SK-N-SH (cell line): ENCODE results near the gene GCDH. TPM values are rescaled to one million over a fixed set of nuclear protein-coding genes. Genes with fewer than 3 reads are reported as not detected.
A peak's percentile ranks its signal among the peaks of the same experiment; 100 is the strongest.

Experiments
- CTCF ChIA-PET: fragments of 300-600, 350-600 bp; formaldehyde crosslinking; extraction: SDS; loops from one replicate; lab custom pipeline; 2021; lab: Yijun Ruan, JAX
- POLR2A ChIA-PET: fragments of 350-600 bp; sonication (Branson Sonifier 250); formaldehyde crosslinking; extraction: SDS; loops from one replicate; lab custom pipeline; 2020; ENCODE audit warnings: antibody characterized with exemption, inconsistent platforms; lab: Yijun Ruan, JAX
- DNase-seq: peaks from one replicate; pipeline ENCODE4 v3.0.0; 2012
- H2AFZ ChIP-seq: fragments of 200-600 bp; sonication (generic); 2 replicates; pipeline ENCODE4 v1.8.1; 2016; ENCODE audit warnings: antibody characterized with exemption, mild to moderate bottlenecking, low read depth
- H3F3A ChIP-seq: fragments of 200-600 bp; sonication (generic); replicated peaks from 2 replicates; pipeline ENCODE3; 2016; ENCODE audit warnings: antibody characterized with exemption, mild to moderate bottlenecking; ENCODE audit not compliant: insufficient read depth
- H3K27ac ChIP-seq, 2 experiments: fragments of 200-500 bp in 1 of 2; fragments of 200-600 bp in 1 of 2; sonication (Bioruptor generic) in 1 of 2; sonication (generic), shearing (Covaris generic) in 1 of 2; 2 replicates each; pipeline versions ENCODE4 v1.5.1 to v1.6.1; 2014 to 2016; ENCODE audit warnings: low read depth in 2 of 2, inconsistent platforms in 1 of 2, low read length in 1 of 2, mild to moderate bottlenecking in 1 of 2, mixed read lengths in 1 of 2
- H3K27me3 ChIP-seq: fragments of 200-600 bp; sonication (generic), shearing (Covaris generic); 2 replicates; pipeline ENCODE4 v1.6.1; 2016; ENCODE audit warnings: mixed run types; ENCODE audit not compliant: insufficient read depth
- H3K36me3 ChIP-seq, 2 experiments: fragments of 200-500 bp in 1 of 2; fragments of 200-600 bp in 1 of 2; sonication (Bioruptor generic) in 1 of 2; sonication (generic) in 1 of 2; replicated peaks in 1 of 2; 2 replicates each; pipeline versions ENCODE3 to v1.5.1; 2014 to 2016; ENCODE audit warnings: low read length in 1 of 2, mild to moderate bottlenecking in 1 of 2; ENCODE audit not compliant: insufficient read depth in 2 of 2, control insufficient read depth in 1 of 2
- H3K4me1 ChIP-seq, 2 experiments: fragments of 200-500 bp in 1 of 2; fragments of 200-600 bp in 1 of 2; sonication (Bioruptor generic) in 1 of 2; sonication (generic), shearing (Covaris generic) in 1 of 2; 2 replicates each; pipeline versions ENCODE4 v1.5.1 to v1.6.1; 2014 to 2016; ENCODE audit warnings: low read depth in 1 of 2, low read length in 1 of 2, mixed run types in 1 of 2; ENCODE audit not compliant: insufficient read depth in 2 of 2, control insufficient read depth in 1 of 2
- H3K4me2 ChIP-seq: fragments of 200-600 bp; sonication (generic), shearing (Covaris generic); 2 replicates; pipeline ENCODE4 v1.6.1; 2017; ENCODE audit warnings: mixed run types
- H3K4me3 ChIP-seq, 2 experiments: fragments of 200-500 bp in 1 of 2; fragments of 200-600 bp in 1 of 2; sonication (Bioruptor generic) in 1 of 2; sonication (generic), shearing (Covaris generic) in 1 of 2; 2 replicates each; pipeline versions ENCODE4 v1.5.1 to v1.8.1; 2014 to 2016; ENCODE audit warnings: low read depth in 2 of 2, inconsistent platforms in 1 of 2, low read length in 1 of 2, mild to moderate bottlenecking in 1 of 2, mixed read lengths in 1 of 2, moderate library complexity in 1 of 2
- H3K79me2 ChIP-seq: fragments of 200-600 bp; sonication (generic); 2 replicates; pipeline ENCODE4 v1.8.1; 2017; ENCODE audit warnings: mild to moderate bottlenecking; ENCODE audit not compliant: insufficient read depth
- H3K9ac ChIP-seq: fragments of 200-600 bp; sonication (generic); 2 replicates; pipeline ENCODE4 v1.6.1; 2017; ENCODE audit warnings: mixed run types
- H3K9me2 ChIP-seq: fragments of 200-600 bp; sonication (generic); 2 replicates; pipeline ENCODE4 v1.6.1; 2017; ENCODE audit warnings: mixed run types
- H3K9me3 ChIP-seq: fragments of 200-600 bp; sonication (generic); 2 replicates; pipeline ENCODE4 v1.6.1; 2017; ENCODE audit warnings: mixed run types, mild to moderate bottlenecking, moderate library complexity
- H4K20me1 ChIP-seq: fragments of 200-600 bp; sonication (generic); 2 replicates; pipeline ENCODE4 v1.6.1; 2017; ENCODE audit warnings: mild to moderate bottlenecking, mixed run types; ENCODE audit not compliant: insufficient read depth
- CHD2 ChIP-seq: fragments of 150-350 bp; IDR thresholded peaks from 2 replicates; pipeline ENCODE4 v1.6.1; 2018; ENCODE audit warnings: low read length; ENCODE audit not compliant: partially characterized antibody
- ELF1 ChIP-seq: IDR thresholded peaks from 2 replicates; pipeline ENCODE4 v1.4.0; 2012
- EP300 ChIP-seq, 2 experiments: IDR thresholded peaks; 2 replicates each; pipeline versions ENCODE4 v1.4.0 to v1.6.1; 2012; ENCODE audit warnings: borderline replicate concordance in 1 of 2, low read depth in 1 of 2, low read length in 1 of 2
- GABPA ChIP-seq: IDR thresholded peaks from 2 replicates; pipeline ENCODE4 v1.4.0; 2012; ENCODE audit warnings: low read depth, mild to moderate bottlenecking
- GATA2 ChIP-seq: sonication (generic); formaldehyde crosslinking; IDR thresholded peaks from 2 replicates; pipeline ENCODE4 v1.5.0; 2020; ENCODE audit warnings: mild to moderate bottlenecking, missing genetic modification reagents
- MXI1 ChIP-seq: IDR thresholded peaks from 2 replicates; pipeline ENCODE4 v1.6.1; 2012; ENCODE audit warnings: mild to moderate bottlenecking, low read depth, low read length, improper control_type of control experiment
- POLR2AphosphoS5 ChIP-seq: IDR thresholded peaks from 2 replicates; pipeline ENCODE4 v1.6.1; 2012; ENCODE audit warnings: low read depth, low read length
- RXRA ChIP-seq: IDR thresholded peaks from 2 replicates; pipeline ENCODE4 v1.4.0; 2012; ENCODE audit warnings: low read depth, mild to moderate bottlenecking, borderline replicate concordance
- SIN3A ChIP-seq: IDR thresholded peaks from 2 replicates; pipeline ENCODE4 v1.6.1; 2012; ENCODE audit warnings: low read depth, mild to moderate bottlenecking, low read length, moderate library complexity, borderline replicate concordance
- TAF1 ChIP-seq: IDR thresholded peaks from 2 replicates; pipeline ENCODE4 v1.6.1; 2012; ENCODE audit warnings: low read depth, mild to moderate bottlenecking, low read length, moderate library complexity, borderline replicate concordance
- YY1 ChIP-seq: IDR thresholded peaks from 2 replicates; pipeline ENCODE4 v1.4.0; 2012; ENCODE audit warnings: low read depth, mild to moderate bottlenecking
- WGBS: methylation state at CpG from one replicate; pipeline ENCODE4 v1.1.6; 2017; ENCODE audit warnings: low lambda C conversion rate; 5-methylcytosine and 5-hydroxymethylcytosine counted together
- polyA plus RNA-seq, 3 experiments: library from polyadenylated mRNA; depleted of rRNA; stranded (reverse); fragments of >200 nt; gene quantifications; 2 replicates each; pipeline ENCODE4 v1.2.3, GENCODE V29; 2012
- TF ChIP-seq, protein P1 (sequence below): IDR thresholded peaks from 2 replicates; pipeline ENCODE4 v1.4.0; 2012; ENCODE audit warnings: low read depth
- TF ChIP-seq, protein P2 (sequence below): IDR thresholded peaks from 2 replicates; pipeline ENCODE4 v1.4.0; 2012; ENCODE audit warnings: low read depth, borderline replicate concordance
- TF ChIP-seq, protein P3 (sequence below): fragments of 200-600 bp; sonication (generic); IDR thresholded peaks from 2 replicates; pipeline ENCODE4 v1.6.1; 2017; ENCODE audit warnings: antibody characterized with exemption, mild to moderate bottlenecking, moderate library complexity
- TF ChIP-seq, protein P4 (sequence below): IDR thresholded peaks from 2 replicates; pipeline ENCODE4 v1.6.1; 2012; ENCODE audit warnings: mild to moderate bottlenecking, low read depth, low read length, moderate library complexity
- TF ChIP-seq, protein P5 (sequence below): IDR thresholded peaks from 2 replicates; pipeline ENCODE4 v1.4.0; 2012; ENCODE audit warnings: low read depth, borderline replicate concordance

Gene GCDH
- polyA plus RNA-seq, 1 of the 3 experiments (the other 2 are of a cell fraction), result 29.4 TPM

DNA sequence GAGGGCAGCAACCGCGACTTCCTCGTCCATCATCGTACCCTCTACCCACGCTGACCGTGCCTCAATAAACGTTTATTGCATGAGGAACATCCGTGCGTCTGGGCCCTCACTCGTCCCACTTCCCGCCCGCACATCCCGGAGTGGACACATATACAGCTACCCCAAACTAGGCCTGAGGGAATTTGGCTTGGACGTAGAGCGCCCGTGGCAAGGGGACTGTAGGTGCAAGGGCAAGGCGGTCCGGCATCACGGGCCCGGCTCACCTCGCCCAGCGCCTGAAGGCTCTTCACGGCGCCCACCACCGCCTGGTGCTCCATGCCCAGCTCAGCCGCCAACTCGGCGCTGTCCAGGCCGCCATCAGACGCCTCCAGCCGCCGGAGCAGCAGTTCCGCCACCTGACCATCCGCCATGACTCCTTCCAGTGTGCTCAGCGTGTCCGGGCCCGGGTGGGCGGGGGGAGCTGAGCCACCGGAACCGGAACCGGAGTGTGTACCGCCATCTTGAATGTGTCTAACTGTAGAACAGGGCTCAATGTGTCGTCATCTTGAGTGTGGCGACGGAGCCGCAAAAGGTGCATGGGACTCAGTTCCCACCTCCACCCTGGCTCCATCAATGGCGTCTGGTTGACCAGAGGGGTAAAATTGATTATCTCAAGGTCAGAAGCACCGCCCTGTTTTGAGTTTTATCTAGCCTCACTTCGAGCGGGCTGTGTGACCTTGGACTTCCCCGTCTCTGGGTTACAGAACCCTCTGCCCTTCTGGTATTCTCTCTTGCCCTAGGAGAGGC is 42.5 kb downstream of the GCDH start, which contains the start of gene FARSA:
Gene FARSA (minus strand): TSS at position 425 of the 786 bp plus-strand sequence. CDS start 15 bp downstream, at position 410.
- H4K20me1 ChIP-seq, result 0 out of 2 replicates have a peak, but pooled peaks cover 4% of the 10 kb centered on the region
- H3F3A ChIP-seq, result peaks cover 7% of the 10 kb centered on the region
- ChIA-PET POLR2A (interaction anchor here (0.6 to 2.3 kb wide), 13 partner anchors 8 to 198 kb away, joined by 3 to 15 read pairs (median 3); partner anchors contain the start of genes GCDH, NACC1 and SYCE2), CTCF (interaction anchor here (0.9 to 2.5 kb wide), 6 partner anchors 12 to 160 kb away, joined by 3 to 10 read pairs (median 7); no protein-coding TSS in a partner anchor)
- no peaks in the 10 kb centered on the region for H3K9me2 ChIP-seq
- peak; percentile 92 for DNase-seq
- peaks cover 4 to 21% of the 10 kb centered on the region in 2 experiments for H3K36me3 ChIP-seq
- peak within 1 kb of the TSS; percentile 82 for H3K9ac ChIP-seq
- peak within 1 kb of the TSS; percentile 95 for H2AFZ ChIP-seq
- H3K79me2 ChIP-seq, result peaks cover 41% of the 10 kb centered on the region
- 7% methylated on average over 22 of the region's 51 CpGs for WGBS
- H3K27me3 ChIP-seq, result no peaks in the 10 kb centered on the region
- H3K27ac ChIP-seq, result peak within 1 kb of the TSS; percentile 47 to 81; a peak in 3 of 4 replicates
- peak within 1 kb of the TSS; percentile 95 for H3K4me2 ChIP-seq
- peaks cover 6 to 15% of the 10 kb centered on the region in 2 experiments; a peak in 2 of 4 replicates for H3K4me1 ChIP-seq
- TF ChIP-seq TAF1 (peak; percentile 94), GATA2 (no peak), POLR2AphosphoS5 (peak; percentile 97), ELF1 (peak; percentile 66), SIN3A (peak; percentile 82; the same call in 1 of the 2 replicates), YY1 (peak; percentile 100), MXI1 (peak; percentile 93), CHD2 (peak; percentile 77), EP300 (IDR thresholded peaks at IDR 0.05; ENCODE audit: borderline replicate concordance in 1 of 2, low read depth in 1 of 2, low read length in 1 of 2) (no peak), GABPA (peak; percentile 97), RXRA (no peak)
- TF ChIP-seq, protein P1, sequence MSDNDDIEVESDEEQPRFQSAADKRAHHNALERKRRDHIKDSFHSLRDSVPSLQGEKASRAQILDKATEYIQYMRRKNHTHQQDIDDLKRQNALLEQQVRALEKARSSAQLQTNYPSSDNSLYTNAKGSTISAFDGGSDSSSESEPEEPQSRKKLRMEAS, result peak; percentile 98
- TF ChIP-seq, protein P2, sequence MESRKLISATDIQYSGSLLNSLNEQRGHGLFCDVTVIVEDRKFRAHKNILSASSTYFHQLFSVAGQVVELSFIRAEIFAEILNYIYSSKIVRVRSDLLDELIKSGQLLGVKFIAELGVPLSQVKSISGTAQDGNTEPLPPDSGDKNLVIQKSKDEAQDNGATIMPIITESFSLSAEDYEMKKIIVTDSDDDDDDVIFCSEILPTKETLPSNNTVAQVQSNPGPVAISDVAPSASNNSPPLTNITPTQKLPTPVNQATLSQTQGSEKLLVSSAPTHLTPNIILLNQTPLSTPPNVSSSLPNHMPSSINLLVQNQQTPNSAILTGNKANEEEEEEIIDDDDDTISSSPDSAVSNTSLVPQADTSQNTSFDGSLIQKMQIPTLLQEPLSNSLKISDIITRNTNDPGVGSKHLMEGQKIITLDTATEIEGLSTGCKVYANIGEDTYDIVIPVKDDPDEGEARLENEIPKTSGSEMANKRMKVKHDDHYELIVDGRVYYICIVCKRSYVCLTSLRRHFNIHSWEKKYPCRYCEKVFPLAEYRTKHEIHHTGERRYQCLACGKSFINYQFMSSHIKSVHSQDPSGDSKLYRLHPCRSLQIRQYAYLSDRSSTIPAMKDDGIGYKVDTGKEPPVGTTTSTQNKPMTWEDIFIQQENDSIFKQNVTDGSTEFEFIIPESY, result no peak
- TF ChIP-seq, protein P3, sequence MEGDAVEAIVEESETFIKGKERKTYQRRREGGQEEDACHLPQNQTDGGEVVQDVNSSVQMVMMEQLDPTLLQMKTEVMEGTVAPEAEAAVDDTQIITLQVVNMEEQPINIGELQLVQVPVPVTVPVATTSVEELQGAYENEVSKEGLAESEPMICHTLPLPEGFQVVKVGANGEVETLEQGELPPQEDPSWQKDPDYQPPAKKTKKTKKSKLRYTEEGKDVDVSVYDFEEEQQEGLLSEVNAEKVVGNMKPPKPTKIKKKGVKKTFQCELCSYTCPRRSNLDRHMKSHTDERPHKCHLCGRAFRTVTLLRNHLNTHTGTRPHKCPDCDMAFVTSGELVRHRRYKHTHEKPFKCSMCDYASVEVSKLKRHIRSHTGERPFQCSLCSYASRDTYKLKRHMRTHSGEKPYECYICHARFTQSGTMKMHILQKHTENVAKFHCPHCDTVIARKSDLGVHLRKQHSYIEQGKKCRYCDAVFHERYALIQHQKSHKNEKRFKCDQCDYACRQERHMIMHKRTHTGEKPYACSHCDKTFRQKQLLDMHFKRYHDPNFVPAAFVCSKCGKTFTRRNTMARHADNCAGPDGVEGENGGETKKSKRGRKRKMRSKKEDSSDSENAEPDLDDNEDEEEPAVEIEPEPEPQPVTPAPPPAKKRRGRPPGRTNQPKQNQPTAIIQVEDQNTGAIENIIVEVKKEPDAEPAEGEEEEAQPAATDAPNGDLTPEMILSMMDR, result no peak
- TF ChIP-seq, protein P4, sequence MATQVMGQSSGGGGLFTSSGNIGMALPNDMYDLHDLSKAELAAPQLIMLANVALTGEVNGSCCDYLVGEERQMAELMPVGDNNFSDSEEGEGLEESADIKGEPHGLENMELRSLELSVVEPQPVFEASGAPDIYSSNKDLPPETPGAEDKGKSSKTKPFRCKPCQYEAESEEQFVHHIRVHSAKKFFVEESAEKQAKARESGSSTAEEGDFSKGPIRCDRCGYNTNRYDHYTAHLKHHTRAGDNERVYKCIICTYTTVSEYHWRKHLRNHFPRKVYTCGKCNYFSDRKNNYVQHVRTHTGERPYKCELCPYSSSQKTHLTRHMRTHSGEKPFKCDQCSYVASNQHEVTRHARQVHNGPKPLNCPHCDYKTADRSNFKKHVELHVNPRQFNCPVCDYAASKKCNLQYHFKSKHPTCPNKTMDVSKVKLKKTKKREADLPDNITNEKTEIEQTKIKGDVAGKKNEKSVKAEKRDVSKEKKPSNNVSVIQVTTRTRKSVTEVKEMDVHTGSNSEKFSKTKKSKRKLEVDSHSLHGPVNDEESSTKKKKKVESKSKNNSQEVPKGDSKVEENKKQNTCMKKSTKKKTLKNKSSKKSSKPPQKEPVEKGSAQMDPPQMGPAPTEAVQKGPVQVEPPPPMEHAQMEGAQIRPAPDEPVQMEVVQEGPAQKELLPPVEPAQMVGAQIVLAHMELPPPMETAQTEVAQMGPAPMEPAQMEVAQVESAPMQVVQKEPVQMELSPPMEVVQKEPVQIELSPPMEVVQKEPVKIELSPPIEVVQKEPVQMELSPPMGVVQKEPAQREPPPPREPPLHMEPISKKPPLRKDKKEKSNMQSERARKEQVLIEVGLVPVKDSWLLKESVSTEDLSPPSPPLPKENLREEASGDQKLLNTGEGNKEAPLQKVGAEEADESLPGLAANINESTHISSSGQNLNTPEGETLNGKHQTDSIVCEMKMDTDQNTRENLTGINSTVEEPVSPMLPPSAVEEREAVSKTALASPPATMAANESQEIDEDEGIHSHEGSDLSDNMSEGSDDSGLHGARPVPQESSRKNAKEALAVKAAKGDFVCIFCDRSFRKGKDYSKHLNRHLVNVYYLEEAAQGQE, result peak; percentile 70; the same call in 1 of the 2 replicates
- TF ChIP-seq, protein P5, sequence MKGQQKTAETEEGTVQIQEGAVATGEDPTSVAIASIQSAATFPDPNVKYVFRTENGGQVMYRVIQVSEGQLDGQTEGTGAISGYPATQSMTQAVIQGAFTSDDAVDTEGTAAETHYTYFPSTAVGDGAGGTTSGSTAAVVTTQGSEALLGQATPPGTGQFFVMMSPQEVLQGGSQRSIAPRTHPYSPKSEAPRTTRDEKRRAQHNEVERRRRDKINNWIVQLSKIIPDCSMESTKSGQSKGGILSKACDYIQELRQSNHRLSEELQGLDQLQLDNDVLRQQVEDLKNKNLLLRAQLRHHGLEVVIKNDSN, result peak; percentile 68; the same call in 1 of the 2 replicates
- H3K9me3 ChIP-seq, result no peaks in the 10 kb centered on the region
- peak within 1 kb of the TSS; percentile 84 to 86 for H3K4me3 ChIP-seq
